Astrocyte (in vitro differentiated cells and primary cell): Measurements from ENCODE around the gene PSPH. TPM values are rescaled to one million over a fixed set of nuclear protein-coding genes. Genes with fewer than 3 reads are reported as not detected.

Experiments
- DNase-seq: peaks from one replicate; pipeline ENCODE4 v3.0.0-alpha.2; 2010; ENCODE audit warnings: low read depth
- FAIRE-seq: peaks from 2 replicates; lab custom pipeline; 2011; peaks lifted over from hg19 to GRCh38; lab: Jason Lieb, UNC
- H2AFZ ChIP-seq: 2 replicates; pipeline ENCODE4 v1.6.0; 2012; ENCODE audit warnings: low read depth, low read length, inconsistent platforms
- H3K27ac ChIP-seq: 2 replicates; pipeline ENCODE4 v1.5.1; 2011; ENCODE audit warnings: low read depth, low read length, inconsistent platforms
- H3K27me3 ChIP-seq: 2 replicates; pipeline ENCODE4 v1.6.0; 2011; ENCODE audit warnings: low read length, inconsistent platforms; ENCODE audit not compliant: insufficient read depth
- H3K36me3 ChIP-seq: 2 replicates; pipeline ENCODE4 v1.5.1; 2011; ENCODE audit warnings: low read length, inconsistent platforms; ENCODE audit not compliant: insufficient read depth
- H3K4me1 ChIP-seq: 2 replicates; pipeline ENCODE4 v1.5.1; 2011; ENCODE audit warnings: low read length, inconsistent platforms; ENCODE audit not compliant: insufficient read depth
- H3K4me2 ChIP-seq: 2 replicates; pipeline ENCODE4 v1.6.0; 2012; ENCODE audit warnings: low read length, inconsistent platforms
- H3K4me3 ChIP-seq: 2 replicates; pipeline ENCODE4 v1.5.1; 2011; ENCODE audit warnings: low read depth, mild to moderate bottlenecking, low read length, inconsistent platforms; ENCODE audit not compliant: insufficient read depth
- H3K79me2 ChIP-seq: 2 replicates; pipeline ENCODE4 v1.6.0; 2012; ENCODE audit warnings: mild to moderate bottlenecking, low read length, inconsistent platforms; ENCODE audit not compliant: insufficient read depth
- H3K9ac ChIP-seq: 2 replicates; pipeline ENCODE4 v1.6.0; 2012; ENCODE audit warnings: mild to moderate bottlenecking, low read length, inconsistent platforms
- H3K9me3 ChIP-seq: 2 replicates; pipeline ENCODE4 v1.5.1; 2012; ENCODE audit warnings: low read depth, mild to moderate bottlenecking, low read length, inconsistent platforms; ENCODE audit not compliant: insufficient read depth
- H4K20me1 ChIP-seq: 2 replicates; pipeline ENCODE4 v1.6.0; 2012; ENCODE audit warnings: low read length, inconsistent platforms; ENCODE audit not compliant: insufficient read depth
- H3K27ac Mint-ChIP-seq: one replicate; pipeline ENCODE4 v1.8.0; 2021; ENCODE audit warnings: mild to moderate bottlenecking, mixed read lengths; ENCODE audit not compliant: unreplicated experiment
- H3K27me3 Mint-ChIP-seq: one replicate; pipeline ENCODE4 v1.8.0; 2021; ENCODE audit warnings: low read depth, mixed read lengths; ENCODE audit not compliant: unreplicated experiment
- H3K36me3 Mint-ChIP-seq: one replicate; pipeline ENCODE4 v1.8.0; 2021; ENCODE audit warnings: low read depth, mixed read lengths; ENCODE audit not compliant: unreplicated experiment
- H3K4me1 Mint-ChIP-seq: one replicate; pipeline ENCODE4 v1.8.0; 2021; ENCODE audit warnings: low read depth, mixed read lengths; ENCODE audit not compliant: unreplicated experiment
- H3K4me3 Mint-ChIP-seq: one replicate; pipeline ENCODE4 v1.8.0; 2021; ENCODE audit warnings: mild to moderate bottlenecking, moderate library complexity, mixed read lengths; ENCODE audit not compliant: unreplicated experiment
- H3K9me3 Mint-ChIP-seq: one replicate; pipeline ENCODE4 v1.8.0; 2021; ENCODE audit warnings: mild to moderate bottlenecking, mixed read lengths; ENCODE audit not compliant: unreplicated experiment
- EZH2 ChIP-seq: IDR thresholded peaks from 2 replicates; pipeline ENCODE4 v1.6.1; 2012; ENCODE audit warnings: mild to moderate bottlenecking, low read length, inconsistent platforms; ENCODE audit not compliant: insufficient read depth
- total RNA-seq: library from RNA; stranded (reverse); gene quantifications from 2 replicates; pipeline ENCODE4 v1.2.1, GENCODE V29; 2021
- TF ChIP-seq, protein P1 (sequence below): IDR thresholded peaks from 2 replicates; pipeline ENCODE4 v1.5.1; 2011; ENCODE audit warnings: low read depth, mild to moderate bottlenecking, inconsistent platforms, low read length, moderate library complexity; ENCODE audit not compliant: insufficient read depth

PSPH gene
- total RNA-seq, 1 donor from 2014 or later: 72.7 TPM

DNA sequence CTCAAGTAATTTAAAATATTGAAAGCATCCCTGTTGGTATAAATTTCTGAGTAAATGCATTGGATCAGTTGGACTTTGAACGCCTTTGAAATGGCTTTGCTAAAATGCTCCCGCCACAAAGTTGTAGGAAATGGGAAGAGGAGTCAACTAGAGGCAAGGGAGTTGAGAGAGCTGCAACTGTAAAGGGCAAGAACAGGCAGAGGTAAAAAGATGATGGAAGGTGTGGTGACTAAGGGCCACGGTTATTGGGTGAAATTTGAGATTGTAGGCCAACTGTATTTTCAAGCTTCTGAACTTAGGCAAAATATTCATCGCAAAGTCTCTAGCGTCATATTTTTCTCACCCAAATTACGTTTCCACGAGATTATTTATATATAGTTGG, 12.2 kb upstream of the PSPH start:
- peak overlapping the region; percentile 93 for H3K4me3 Mint-ChIP-seq
- H3K36me3 Mint-ChIP-seq: no peaks in the 10 kb centered on the region
- no peaks in the 10 kb centered on the region for H3K9me3 ChIP-seq
- H3K36me3 ChIP-seq: peaks cover 36% of the 10 kb centered on the region
- peak overlapping the region; percentile 88 for H3K4me2 ChIP-seq
- H2AFZ ChIP-seq: no peak overlapping the region
- no peaks in the 10 kb centered on the region for H3K9me3 Mint-ChIP-seq
- H3K79me2 ChIP-seq: peaks cover 47% of the 10 kb centered on the region
- H3K4me1 ChIP-seq: peaks cover 28% of the 10 kb centered on the region
- peak overlapping the region; percentile 91 for H3K9ac ChIP-seq
- no peaks in the 10 kb centered on the region for H3K27me3 Mint-ChIP-seq
- no peaks in the 10 kb centered on the region for H3K27me3 ChIP-seq
- peak overlapping the region; percentile 81 for H3K27ac ChIP-seq
- DNase-seq (no peak), FAIRE-seq (no peak)
- H3K4me3 ChIP-seq: peak overlapping the region; percentile 92
- H3K4me1 Mint-ChIP-seq: peaks cover 27% of the 10 kb centered on the region
- TF ChIP-seq, protein P1, sequence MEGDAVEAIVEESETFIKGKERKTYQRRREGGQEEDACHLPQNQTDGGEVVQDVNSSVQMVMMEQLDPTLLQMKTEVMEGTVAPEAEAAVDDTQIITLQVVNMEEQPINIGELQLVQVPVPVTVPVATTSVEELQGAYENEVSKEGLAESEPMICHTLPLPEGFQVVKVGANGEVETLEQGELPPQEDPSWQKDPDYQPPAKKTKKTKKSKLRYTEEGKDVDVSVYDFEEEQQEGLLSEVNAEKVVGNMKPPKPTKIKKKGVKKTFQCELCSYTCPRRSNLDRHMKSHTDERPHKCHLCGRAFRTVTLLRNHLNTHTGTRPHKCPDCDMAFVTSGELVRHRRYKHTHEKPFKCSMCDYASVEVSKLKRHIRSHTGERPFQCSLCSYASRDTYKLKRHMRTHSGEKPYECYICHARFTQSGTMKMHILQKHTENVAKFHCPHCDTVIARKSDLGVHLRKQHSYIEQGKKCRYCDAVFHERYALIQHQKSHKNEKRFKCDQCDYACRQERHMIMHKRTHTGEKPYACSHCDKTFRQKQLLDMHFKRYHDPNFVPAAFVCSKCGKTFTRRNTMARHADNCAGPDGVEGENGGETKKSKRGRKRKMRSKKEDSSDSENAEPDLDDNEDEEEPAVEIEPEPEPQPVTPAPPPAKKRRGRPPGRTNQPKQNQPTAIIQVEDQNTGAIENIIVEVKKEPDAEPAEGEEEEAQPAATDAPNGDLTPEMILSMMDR: no peak
- no peak for TF ChIP-seq EZH2
- H4K20me1 ChIP-seq: peaks cover 24% of the 10 kb centered on the region
- peak overlapping the region; percentile 90 for H3K27ac Mint-ChIP-seq

DNA sequence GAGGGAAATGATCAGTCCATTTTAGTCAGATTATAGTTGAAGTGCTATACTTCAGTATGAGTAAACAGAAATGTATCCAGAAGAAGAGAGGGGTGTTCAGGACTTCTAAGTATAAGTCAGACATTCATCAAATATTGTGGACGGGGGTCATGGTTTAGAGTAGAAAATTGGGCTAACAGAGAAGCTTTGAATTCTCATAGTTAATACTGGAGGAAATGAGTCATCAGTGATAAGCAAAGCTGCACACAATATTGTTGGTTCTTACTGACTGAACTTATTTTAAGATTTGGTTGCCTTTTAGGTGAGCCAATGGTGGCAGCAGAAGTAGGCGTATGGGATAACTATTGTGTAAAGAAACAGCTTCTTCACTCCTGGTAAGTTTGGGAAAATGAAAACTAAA, 11.1 kb upstream of the PSPH start:
- Histone ChIP-seq H4K20me1 (peaks cover 24% of the 10 kb centered on the region), H2AFZ (no peak overlapping the region), H3K9me3 (no peaks in the 10 kb centered on the region), H3K27me3 (no peaks in the 10 kb centered on the region), H3K4me1 (peaks cover 28% of the 10 kb centered on the region), H3K79me2 (peaks cover 52% of the 10 kb centered on the region), H3K4me3 (peak overlapping the region; percentile 31), H3K36me3 (peaks cover 45% of the 10 kb centered on the region), H3K27ac (peak overlapping the region; percentile 83), H3K9ac (peak overlapping the region; percentile 49), H3K4me2 (peak overlapping the region; percentile 67)
- Mint-ChIP-seq H3K27ac (peak overlapping the region; percentile 70), H3K27me3 (no peaks in the 10 kb centered on the region), H3K9me3 (no peaks in the 10 kb centered on the region), H3K4me3 (peak overlapping the region; percentile 22), H3K36me3 (no peaks in the 10 kb centered on the region), H3K4me1 (peaks cover 27% of the 10 kb centered on the region)
- peak; percentile 91 for DNase-seq
- no peak for FAIRE-seq
- TF ChIP-seq, protein P1: no peak
- no peak for TF ChIP-seq EZH2

DNA sequence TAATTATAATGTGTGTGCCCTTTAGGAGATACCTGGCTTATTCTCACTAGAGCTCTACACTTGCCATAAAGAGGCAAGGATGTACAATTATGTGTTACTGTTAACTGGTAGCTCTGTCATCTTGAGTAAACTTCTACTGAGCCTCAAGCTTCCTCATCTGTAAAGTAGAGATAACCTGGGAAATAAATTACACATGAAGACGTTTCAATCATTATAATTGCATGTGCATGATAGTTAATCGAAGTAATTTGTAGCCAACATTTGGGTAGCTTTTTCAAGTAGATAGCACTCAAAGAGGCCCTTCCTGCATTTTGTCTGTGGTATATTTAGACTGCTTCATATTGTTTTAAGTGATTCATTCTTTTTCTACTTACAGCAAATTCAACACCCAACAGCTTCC, 2.7 kb upstream of the PSPH start:
- no peaks in the 10 kb centered on the region for H3K27me3 ChIP-seq
- no peaks in the 10 kb centered on the region for H3K9me3 ChIP-seq
- Mint-ChIP-seq H3K4me1 (peaks cover 33% of the 10 kb centered on the region), H3K36me3 (peaks cover 11% of the 10 kb centered on the region), H3K4me3 (peak overlapping the region; percentile 67), H3K27me3 (no peaks in the 10 kb centered on the region), H3K9me3 (no peaks in the 10 kb centered on the region), H3K27ac (no peak overlapping the region)
- peak overlapping the region; percentile 15 for H3K9ac ChIP-seq
- no peak for FAIRE-seq
- no peak for DNase-seq
- no peak overlapping the region for H2AFZ ChIP-seq
- peaks cover 80% of the 10 kb centered on the region for H3K79me2 ChIP-seq
- peak overlapping the region; percentile 92 for H3K4me2 ChIP-seq
- H4K20me1 ChIP-seq: peaks cover 30% of the 10 kb centered on the region
- H3K36me3 ChIP-seq: peaks cover 48% of the 10 kb centered on the region
- no peak for TF ChIP-seq EZH2
- TF ChIP-seq, protein P1: no peak
- H3K27ac ChIP-seq: no peak overlapping the region
- H3K4me3 ChIP-seq: no peak overlapping the region
- H3K4me1 ChIP-seq: peaks cover 16% of the 10 kb centered on the region
